ENCODE results near the gene TIAM1. TPM values are rescaled to one million over a fixed set of nuclear protein-coding genes. Genes with fewer than 3 reads are reported as not detected.

Gene TIAM1
- total RNA-seq, 1 donor from 2014 or later = 6.7 TPM

GRCh38 chr21:31262728-31263127 is 81.3 kb downstream of the TIAM1 start:
- DNase-seq (ENCODE audit: low read depth) = no peak
- Histone ChIP-seq H3K27me3 (ENCODE audit: control insufficient read depth, insufficient read depth, low read length) (no peaks in the 10 kb centered on the region), H3K4me3 (ENCODE audit: low read depth, low read length) (no peak overlapping the region), H3K36me3 (ENCODE audit: control insufficient read depth, insufficient read depth, low read length) (no peaks in the 10 kb centered on the region)
- TF ChIP-seq, protein P1, sequence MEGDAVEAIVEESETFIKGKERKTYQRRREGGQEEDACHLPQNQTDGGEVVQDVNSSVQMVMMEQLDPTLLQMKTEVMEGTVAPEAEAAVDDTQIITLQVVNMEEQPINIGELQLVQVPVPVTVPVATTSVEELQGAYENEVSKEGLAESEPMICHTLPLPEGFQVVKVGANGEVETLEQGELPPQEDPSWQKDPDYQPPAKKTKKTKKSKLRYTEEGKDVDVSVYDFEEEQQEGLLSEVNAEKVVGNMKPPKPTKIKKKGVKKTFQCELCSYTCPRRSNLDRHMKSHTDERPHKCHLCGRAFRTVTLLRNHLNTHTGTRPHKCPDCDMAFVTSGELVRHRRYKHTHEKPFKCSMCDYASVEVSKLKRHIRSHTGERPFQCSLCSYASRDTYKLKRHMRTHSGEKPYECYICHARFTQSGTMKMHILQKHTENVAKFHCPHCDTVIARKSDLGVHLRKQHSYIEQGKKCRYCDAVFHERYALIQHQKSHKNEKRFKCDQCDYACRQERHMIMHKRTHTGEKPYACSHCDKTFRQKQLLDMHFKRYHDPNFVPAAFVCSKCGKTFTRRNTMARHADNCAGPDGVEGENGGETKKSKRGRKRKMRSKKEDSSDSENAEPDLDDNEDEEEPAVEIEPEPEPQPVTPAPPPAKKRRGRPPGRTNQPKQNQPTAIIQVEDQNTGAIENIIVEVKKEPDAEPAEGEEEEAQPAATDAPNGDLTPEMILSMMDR (IDR thresholded peaks at IDR 0.05; ENCODE audit: insufficient read depth, low read length, poor library complexity, severe bottlenecking) = no peak

DNA sequence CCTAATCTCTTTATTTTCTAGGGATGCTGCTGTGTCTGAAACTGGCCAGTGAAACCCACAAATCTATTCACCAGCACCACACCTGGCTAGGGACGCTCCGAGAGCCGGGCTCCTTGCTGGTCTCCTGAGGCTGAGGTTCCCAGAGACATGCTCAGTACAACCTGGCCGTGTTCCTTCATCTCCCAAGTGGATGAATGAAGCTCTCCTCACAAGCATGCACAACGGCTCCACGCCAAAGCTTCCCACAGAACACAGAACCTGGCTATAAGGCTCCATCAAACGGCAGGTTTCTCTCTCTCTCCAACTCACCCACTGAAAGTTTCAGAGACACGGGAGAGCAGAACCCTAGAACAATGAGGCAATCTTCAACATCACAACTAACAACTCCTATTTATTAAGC is 82.3 kb downstream of the TIAM1 start:
- TF ChIP-seq, protein P1 (IDR thresholded peaks at IDR 0.05; ENCODE audit: insufficient read depth, low read length, poor library complexity, severe bottlenecking) = no peak

DNA sequence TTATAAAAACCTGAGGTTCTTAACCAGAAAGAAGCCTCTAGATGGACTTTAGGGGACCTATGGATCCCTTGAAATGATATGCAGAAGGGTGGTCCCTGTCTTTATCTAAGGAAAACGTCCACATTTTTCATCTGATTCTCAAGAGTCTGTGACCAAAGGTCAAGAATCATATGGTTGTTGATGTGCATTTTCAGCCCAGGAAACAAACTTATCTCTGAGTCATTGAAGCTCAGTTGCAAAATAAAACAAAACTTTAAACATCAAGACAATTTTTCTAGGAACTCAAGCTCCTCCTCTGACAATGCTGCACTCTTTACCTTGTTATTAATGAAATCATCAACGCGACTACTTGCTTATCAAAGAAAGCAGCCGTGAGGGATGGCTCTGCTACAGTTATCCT is 83.3 kb downstream of the TIAM1 start:
- Histone ChIP-seq H3K4me3 (ENCODE audit: low read depth, low read length) (no peak overlapping the region), H3K36me3 (ENCODE audit: control insufficient read depth, insufficient read depth, low read length) (no peaks in the 10 kb centered on the region), H3K27me3 (ENCODE audit: control insufficient read depth, insufficient read depth, low read length) (no peaks in the 10 kb centered on the region)
- TF ChIP-seq, protein P1 (IDR thresholded peaks at IDR 0.05; ENCODE audit: insufficient read depth, low read length, poor library complexity, severe bottlenecking) = no peak
- DNase-seq (ENCODE audit: low read depth) = no peak

More for the DNA sequence above, 82.3 kb downstream of the TIAM1 start:
- DNase-seq (ENCODE audit: low read depth) = no peak
- Histone ChIP-seq H3K27me3 (ENCODE audit: control insufficient read depth, insufficient read depth, low read length) (no peaks in the 10 kb centered on the region), H3K4me3 (ENCODE audit: low read depth, low read length) (no peak overlapping the region), H3K36me3 (ENCODE audit: control insufficient read depth, insufficient read depth, low read length) (no peaks in the 10 kb centered on the region)

DNA sequence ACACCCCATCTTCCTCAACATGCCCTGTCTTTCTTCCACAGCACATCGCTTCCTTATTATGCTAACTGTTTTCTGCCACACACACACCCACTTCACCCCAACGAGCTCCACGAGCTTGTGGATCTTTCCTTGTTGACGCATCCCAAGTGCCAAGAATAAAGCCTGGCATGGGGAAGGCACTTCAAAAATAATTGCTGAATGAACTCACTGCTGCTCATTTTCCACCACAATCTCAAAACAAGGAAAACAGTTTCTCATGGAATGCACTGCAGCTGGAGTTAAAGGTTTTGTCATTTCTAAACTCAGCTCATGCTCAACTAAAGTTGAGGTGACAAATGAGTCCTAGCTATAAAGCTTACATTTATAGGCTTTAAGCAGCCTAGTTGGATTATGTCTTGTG is 86.0 kb downstream of the TIAM1 start:
- DNase-seq (ENCODE audit: low read depth) = no peak
- Histone ChIP-seq H3K36me3 (ENCODE audit: control insufficient read depth, insufficient read depth, low read length) (no peaks in the 10 kb centered on the region), H3K27me3 (ENCODE audit: control insufficient read depth, insufficient read depth, low read length) (no peaks in the 10 kb centered on the region), H3K4me3 (ENCODE audit: low read depth, low read length) (no peak overlapping the region)
- TF ChIP-seq, protein P1 (IDR thresholded peaks at IDR 0.05; ENCODE audit: insufficient read depth, low read length, poor library complexity, severe bottlenecking) = no peak

DNA sequence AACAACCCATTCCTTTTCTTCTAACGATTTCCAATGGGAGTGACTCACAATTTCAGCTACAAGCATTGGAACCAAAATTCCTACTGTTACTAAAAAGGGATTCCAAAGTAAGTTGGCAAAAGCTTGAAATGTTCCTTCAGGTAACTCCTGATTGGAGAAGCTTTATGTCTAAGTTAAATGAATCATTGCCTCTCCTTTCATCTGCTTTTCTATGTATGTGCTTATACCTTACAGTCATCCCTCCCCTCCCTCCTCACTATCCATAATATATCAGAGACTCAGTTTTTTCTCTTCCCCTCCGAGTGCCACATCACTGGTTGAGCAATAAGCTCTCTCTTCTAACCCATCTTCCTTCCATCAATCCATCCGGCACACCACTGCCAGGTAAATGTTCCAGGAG is 86.8 kb downstream of the TIAM1 start:
- Histone ChIP-seq H3K27me3 (ENCODE audit: control insufficient read depth, insufficient read depth, low read length) (no peaks in the 10 kb centered on the region), H3K36me3 (ENCODE audit: control insufficient read depth, insufficient read depth, low read length) (no peaks in the 10 kb centered on the region), H3K4me3 (ENCODE audit: low read depth, low read length) (no peak overlapping the region)
- TF ChIP-seq, protein P1 (IDR thresholded peaks at IDR 0.05; ENCODE audit: insufficient read depth, low read length, poor library complexity, severe bottlenecking) = no peak
- DNase-seq (ENCODE audit: low read depth) = no peak

DNA sequence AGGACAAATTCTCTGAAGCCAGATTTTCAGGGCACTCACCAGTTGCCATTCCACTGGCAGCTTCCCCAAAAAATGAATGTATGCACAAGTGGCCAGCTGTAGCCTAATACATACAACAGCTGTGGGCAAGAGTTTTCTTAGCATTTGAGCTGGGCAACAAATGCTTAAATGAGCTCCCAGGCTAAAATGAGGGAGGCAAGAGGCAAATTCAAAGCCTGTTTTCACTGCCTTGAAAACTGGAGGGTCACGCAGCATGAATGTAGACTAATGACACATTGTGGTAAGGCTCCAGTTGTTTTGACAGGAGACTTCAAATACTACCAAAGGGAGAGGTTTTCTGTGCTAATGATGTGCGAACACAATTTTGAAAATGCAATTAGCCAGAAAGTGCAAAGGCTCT is 88.2 kb downstream of the TIAM1 start:
- H3K4me3 ChIP-seq (ENCODE audit: low read depth, low read length) = no peak overlapping the region
- no peak for DNase-seq (ENCODE audit: low read depth)
- no peaks in the 10 kb centered on the region for H3K36me3 ChIP-seq (ENCODE audit: control insufficient read depth, insufficient read depth, low read length)
- H3K27me3 ChIP-seq (ENCODE audit: control insufficient read depth, insufficient read depth, low read length) = no peaks in the 10 kb centered on the region
- TF ChIP-seq, protein P1 (IDR thresholded peaks at IDR 0.05; ENCODE audit: insufficient read depth, low read length, poor library complexity, severe bottlenecking) = no peak
